ENCODE measurements around the gene IFNAR2.
"Not testable (repeated sequence)": the region's sequence is repeated elsewhere in the genome, so short reads cannot be mapped to it uniquely, and the experiment has no call there.

Gene IFNAR2

GRCh38 chr21:33217138-33217520 is 12.6 kb upstream of the IFNAR2 start:
- no peak for DNase-seq (ENCODE audit: low read depth)

DNA sequence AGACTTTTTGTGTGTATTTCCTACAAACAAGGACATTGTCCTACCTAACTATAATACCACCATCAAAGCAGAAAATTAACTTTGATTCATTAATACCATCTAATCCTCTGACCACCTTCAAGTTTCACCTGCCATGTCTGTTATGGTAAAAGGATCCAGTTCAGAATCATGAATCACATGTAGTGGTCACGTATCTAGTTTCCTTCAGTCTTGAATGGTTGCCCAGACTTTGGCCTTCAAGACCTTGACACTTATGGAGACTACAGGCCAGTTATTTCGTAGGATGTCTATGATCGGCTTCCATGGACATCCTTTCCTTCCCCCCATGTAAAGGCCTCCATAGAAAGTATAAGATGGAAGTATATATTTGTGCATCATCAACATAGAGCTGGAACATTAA is 10.4 kb upstream of the IFNAR2 start:
- no peak for DNase-seq (ENCODE audit: low read depth)

DNA sequence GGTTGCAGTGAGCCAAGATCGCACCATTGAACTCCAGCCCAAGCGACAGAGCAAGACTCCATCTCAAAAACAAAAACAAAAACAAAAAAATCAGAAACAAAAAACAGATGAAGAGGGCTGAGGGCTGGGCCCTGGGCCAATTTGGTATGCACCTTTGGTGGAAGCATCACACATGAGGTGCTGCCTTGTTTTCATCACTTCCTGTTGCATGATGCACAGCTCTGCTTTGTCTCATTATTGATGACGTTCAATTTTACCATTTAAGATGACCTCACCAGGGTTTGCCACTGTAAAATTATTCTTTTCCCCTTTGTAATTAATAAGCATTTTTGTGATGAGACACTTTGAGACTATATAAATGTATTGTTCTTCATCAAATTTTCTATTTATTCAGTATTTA is 9.8 kb upstream of the IFNAR2 start:
- DNase-seq (ENCODE audit: low read depth): no peak

GRCh38 chr21:33225376-33225775 is 4.4 kb upstream of the IFNAR2 start:
- not testable (repeated sequence) for DNase-seq (ENCODE audit: low read depth)

- DNase-seq (ENCODE audit: low read depth): no peak
Observed at GRCh38 chr21:33228455-33228854, 1.3 kb upstream of the IFNAR2 start.

DNA sequence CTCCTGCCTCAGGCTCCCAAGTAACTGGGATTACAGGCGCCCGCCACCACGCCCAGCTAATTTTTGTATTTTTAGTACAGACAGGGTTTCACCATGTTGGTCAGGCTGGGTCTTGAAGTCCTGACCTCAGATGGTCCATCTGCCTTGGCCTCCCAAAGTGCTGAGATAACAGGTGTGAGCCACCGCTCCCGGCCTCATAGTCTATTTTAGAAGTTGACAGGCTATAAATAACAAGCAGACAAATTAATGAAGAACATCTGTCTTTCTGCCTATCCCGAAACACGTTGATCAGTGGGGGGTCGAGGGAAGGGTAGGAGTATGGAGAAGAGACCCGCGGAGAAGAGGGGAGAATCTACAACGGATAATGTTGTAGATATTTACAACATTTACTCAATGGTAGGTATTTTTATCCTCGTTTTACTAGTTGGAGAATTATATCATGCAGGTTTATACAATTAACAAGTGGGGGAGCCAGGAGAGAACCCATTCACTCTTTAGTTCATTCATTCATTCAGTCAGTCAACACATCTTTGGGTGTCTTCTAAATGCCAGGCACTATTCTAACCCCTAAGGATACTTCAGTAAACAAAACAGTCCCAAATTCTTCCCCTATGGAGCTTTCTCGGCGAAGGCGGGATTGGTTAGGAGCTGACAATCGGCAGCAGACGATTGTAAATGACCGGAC is 497 bp upstream of the IFNAR2 start:
- no peak for DNase-seq (ENCODE audit: low read depth)

- no peak for DNase-seq (ENCODE audit: low read depth)
Observed at GRCh38 chr21:33230545-33231324, 997 bp downstream of the IFNAR2 start.

GRCh38 chr21:33231526-33231925 is 1.8 kb downstream of the IFNAR2 start:
- no peak for DNase-seq (ENCODE audit: low read depth)

DNA sequence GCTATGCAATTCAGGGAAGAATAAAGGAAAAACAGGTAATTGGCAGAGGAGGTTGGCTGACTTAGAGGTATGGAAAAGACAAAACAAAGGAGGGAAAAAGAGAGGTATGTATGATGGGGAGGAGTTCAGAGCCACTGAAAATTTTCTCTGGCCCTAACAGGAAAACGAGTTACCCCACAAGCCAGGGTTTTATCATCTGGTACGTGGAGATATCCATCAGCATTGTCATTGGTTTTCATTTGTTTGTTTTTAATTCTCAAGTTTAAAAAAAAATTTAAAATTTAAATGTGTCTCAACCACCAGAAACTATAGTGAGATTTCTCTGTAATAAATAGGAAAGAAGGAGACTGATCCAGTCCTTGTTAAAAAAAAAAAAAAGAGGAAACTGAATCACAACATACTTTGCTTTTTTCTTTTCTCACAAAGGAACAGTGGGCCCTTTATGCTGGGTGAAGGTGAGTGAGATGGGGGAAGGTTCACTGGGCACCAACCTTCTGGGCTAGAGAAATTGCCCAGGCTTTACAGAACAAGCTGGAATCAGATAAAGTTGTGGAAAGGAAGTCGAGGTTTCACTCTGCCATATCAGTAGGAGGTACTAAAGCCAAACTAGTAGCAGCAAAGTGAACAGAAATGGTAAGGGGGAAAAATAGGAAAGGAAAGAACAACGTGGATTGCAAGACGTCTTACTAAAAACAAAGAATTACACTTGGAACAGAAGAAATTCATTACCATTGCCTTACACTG is 2.7 kb downstream of the IFNAR2 start:
- DNase-seq (ENCODE audit: low read depth): no peak

- no peak for DNase-seq (ENCODE audit: low read depth)
Observed at GRCh38 chr21:33234635-33235520, 5.1 kb downstream of the IFNAR2 start.

- DNase-seq (ENCODE audit: low read depth): no peak
Observed at GRCh38 chr21:33236013-33236686, 6.4 kb downstream of the IFNAR2 start.

GRCh38 chr21:33236766-33237165 is 7.0 kb downstream of the IFNAR2 start:
- DNase-seq (ENCODE audit: low read depth): no peak

DNA sequence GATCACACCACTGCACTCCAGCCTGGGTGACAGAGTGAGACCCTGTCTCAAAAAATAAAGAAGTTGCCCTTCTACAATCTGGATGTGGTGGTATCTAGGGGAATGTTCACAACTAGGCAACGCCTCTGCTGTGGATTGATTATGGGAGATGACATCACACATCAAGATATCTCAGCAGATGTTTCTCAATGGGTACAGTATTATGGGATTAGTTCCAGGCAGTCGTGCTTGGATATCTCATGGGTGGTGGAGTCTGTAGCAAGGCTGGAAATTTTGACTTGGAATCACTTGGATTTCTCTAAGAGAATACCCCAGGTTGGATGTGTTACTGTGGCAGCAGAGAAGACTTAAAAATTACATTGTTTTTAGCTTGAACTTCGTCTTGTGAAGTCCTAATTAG is 7.7 kb downstream of the IFNAR2 start:
- DNase-seq (ENCODE audit: low read depth): no peak

- DNase-seq (ENCODE audit: low read depth): no peak
Observed at GRCh38 chr21:33238146-33238545, 8.4 kb downstream of the IFNAR2 start.

DNA sequence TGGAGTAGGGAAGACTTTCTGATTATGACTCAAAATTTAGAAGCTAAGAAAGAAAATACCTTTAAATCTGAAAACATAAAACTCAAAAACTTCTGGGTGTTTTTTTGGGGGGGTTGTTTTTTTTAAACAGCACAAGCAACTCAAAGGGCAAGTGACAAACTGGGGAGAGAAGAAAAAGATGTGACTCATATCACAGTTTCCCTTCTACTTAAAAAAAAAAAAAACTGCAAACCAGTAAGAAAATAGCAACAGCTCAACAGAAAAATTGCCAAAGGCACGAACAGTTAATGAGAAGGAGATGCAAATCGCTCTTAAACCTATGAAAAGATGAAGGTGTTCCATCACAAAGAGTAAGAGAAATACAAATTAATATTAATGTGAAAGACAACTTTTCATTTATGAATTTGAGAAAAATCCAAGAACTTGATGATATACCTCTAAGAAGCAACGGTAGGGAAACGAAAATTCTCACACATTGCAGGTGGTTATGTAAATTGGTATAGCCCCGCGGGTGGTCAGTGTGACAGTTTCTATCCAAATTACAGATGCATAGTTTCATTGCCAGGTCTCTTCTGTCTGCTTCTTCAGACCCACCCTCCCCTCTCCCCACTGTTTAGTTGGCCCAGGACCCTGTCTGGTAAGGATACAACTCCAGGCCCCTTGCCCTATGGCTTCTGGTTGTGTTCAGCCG is 9.0 kb downstream of the IFNAR2 start:
- DNase-seq (ENCODE audit: low read depth): no peak

GRCh38 chr21:33239559-33240127 is 9.9 kb downstream of the IFNAR2 start:
- DNase-seq (ENCODE audit: low read depth): not testable (repeated sequence)

DNA sequence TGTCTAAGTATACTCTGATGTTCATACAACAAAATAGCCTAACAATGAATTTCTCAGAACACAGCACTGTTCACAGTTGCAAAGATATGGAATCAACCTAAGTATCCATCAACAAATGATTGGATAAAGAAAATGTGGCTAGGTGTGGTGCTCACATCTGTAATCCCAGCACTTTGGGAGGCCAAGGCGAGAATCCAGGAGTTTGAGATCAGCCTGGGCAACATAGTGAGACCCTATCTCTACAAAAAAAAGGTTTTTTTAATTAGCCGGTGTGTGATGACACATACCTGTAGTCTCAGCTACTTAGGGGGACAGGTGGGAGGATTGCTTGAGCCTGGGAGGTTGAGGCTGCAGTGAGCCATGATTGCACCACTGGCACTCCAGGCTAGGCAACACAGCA is 10.7 kb downstream of the IFNAR2 start:
- DNase-seq (ENCODE audit: low read depth): no peak

DNA sequence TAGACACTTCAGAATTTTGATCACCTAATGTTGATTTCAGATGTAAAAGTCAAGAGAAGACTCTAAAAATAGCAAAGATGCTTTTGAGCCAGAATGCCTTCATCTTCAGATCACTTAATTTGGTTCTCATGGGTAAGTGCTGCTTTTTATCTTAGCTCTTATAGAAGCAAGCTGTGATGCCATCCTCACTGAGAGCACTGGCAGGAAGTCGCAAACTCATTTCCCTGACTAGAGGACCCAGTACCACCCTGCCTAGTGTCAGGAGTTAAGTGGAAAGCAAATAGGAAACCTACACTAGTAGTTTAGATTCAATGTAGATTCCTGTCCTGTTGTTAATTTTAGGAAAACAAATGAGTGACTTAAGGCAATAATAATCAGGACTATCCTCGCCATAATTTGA is 12.1 kb downstream of the IFNAR2 start:
- DNase-seq (ENCODE audit: low read depth): no peak

DNA sequence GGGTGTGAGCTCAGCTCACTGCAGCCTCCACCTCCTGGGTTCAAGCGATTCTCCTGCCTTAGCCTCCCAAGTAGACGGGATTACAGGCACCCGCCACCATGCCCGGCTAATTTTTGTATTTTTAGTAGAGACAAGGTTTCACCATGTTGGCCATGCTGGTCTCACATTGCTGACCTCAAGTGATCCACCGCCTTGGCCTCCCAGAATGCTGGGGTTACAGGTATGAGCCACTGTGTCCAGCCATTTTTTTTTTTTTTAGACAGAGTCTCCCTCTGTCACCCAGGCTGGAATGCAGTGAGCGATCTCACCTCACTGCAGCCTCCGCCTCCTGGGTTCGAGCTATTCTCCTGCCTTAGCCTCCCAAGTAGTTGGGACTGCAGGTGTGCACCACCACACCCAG is 13.1 kb downstream of the IFNAR2 start:
- DNase-seq (ENCODE audit: low read depth): not testable (repeated sequence)

- DNase-seq (ENCODE audit: low read depth): no peak
Observed at GRCh38 chr21:33244082-33244778, 14.5 kb downstream of the IFNAR2 start.
